GM21825 (cell line): ENCODE results near the gene DOCK10.

Experiments
- ATAC-seq: cut with Tn5 transposase; IDR thresholded peaks from one replicate; pipeline ENCODE4 v1.9.1; 2021; ENCODE audit warnings: mild to moderate bottlenecking, moderate library complexity; ENCODE audit not compliant: unreplicated experiment

The DOCK10 gene

GRCh38 chr2:224982910-224983711 is 59.2 kb downstream of the DOCK10 start:
- peak; percentile 63 for ATAC-seq

GRCh38 chr2:224982226-224982625 is 60.0 kb downstream of the DOCK10 start:
- ATAC-seq: no peak

- ATAC-seq: no peak
Measured at GRCh38 chr2:224976629-224977525, 65.4 kb downstream of the DOCK10 start.

- ATAC-seq: no peak
Measured at GRCh38 chr2:224975761-224976160, 66.5 kb downstream of the DOCK10 start.

- peak; percentile 29 for ATAC-seq
Measured at GRCh38 chr2:224973112-224974016, 68.9 kb downstream of the DOCK10 start.

GRCh38 chr2:224971214-224971613 is 71.1 kb downstream of the DOCK10 start:
- peak; percentile 39 for ATAC-seq

- ATAC-seq: peak; percentile 23
Measured at GRCh38 chr2:224970311-224970710, 72.0 kb downstream of the DOCK10 start.

GRCh38 chr2:224969633-224970260 is 72.5 kb downstream of the DOCK10 start:
- ATAC-seq: peak; percentile 41

GRCh38 chr2:224969095-224969494 is 73.2 kb downstream of the DOCK10 start:
- ATAC-seq: no peak

GRCh38 chr2:224968051-224968450 is 74.2 kb downstream of the DOCK10 start:
- no peak for ATAC-seq

- no peak for ATAC-seq
Measured at GRCh38 chr2:224966613-224967012, 75.7 kb downstream of the DOCK10 start.

- no peak for ATAC-seq
Measured at GRCh38 chr2:224959556-224959955, 82.7 kb downstream of the DOCK10 start.

- ATAC-seq: no peak
Measured at GRCh38 chr2:224958873-224959272, 83.4 kb downstream of the DOCK10 start.

- ATAC-seq: no peak
Measured at GRCh38 chr2:224958462-224958857, 83.8 kb downstream of the DOCK10 start.

- ATAC-seq: peak; percentile 84
Measured at GRCh38 chr2:224957540-224958461, 84.5 kb downstream of the DOCK10 start.

GRCh38 chr2:224956706-224957105 is 85.6 kb downstream of the DOCK10 start:
- ATAC-seq: no peak

GRCh38 chr2:224954980-224955379 is 87.3 kb downstream of the DOCK10 start:
- ATAC-seq: peak; percentile 29

GRCh38 chr2:224952936-224953657 is 89.2 kb downstream of the DOCK10 start:
- ATAC-seq: peak; percentile 66
